NCI-H526 treated with DMSO at 0.1 percent for 48 hours (cell line): ENCODE results near the gene ATRN.
"Not testable (repeated sequence)": the region's sequence is repeated elsewhere in the genome, so short reads cannot be mapped to it uniquely, and the experiment has no call there.

ENCODE experiments used
- DNase-seq: peaks from one replicate; lab custom pipeline; 2025; lab: John Stamatoyannopoulos, UW

ATRN gene

DNA sequence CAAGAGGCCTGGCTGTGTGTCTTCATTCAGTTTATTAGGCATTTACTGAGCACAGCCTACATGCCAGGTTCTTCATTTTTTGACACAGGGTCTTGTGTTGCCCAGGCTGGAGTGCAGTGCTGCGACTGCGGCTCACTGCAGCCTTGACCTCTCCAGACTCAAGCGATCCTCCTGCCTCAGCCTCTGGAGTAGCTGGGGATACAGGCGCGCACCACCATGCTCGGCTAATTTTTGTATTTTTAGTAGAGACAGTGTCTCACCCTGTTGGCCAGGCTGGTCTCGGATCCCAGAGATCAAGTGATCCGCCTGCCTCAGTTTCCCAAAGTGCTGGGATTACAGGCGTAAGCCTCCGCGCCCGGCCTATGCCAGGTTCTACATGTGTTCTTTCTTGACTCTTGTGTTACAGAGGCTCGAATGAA, 601 bp upstream of the ATRN start:
- no peak for DNase-seq

- no peak for DNase-seq
Measured at GRCh38 chr20:3471397-3472021, 691 bp downstream of the ATRN start.

GRCh38 chr20:3472105-3472504, 1.3 kb downstream of the ATRN start:
- no peak for DNase-seq

- DNase-seq = no peak
Measured at GRCh38 chr20:3473324-3473723, 2.5 kb downstream of the ATRN start.

GRCh38 chr20:3473944-3474343, 3.1 kb downstream of the ATRN start:
- no peak for DNase-seq

- DNase-seq = not testable (repeated sequence)
Measured at GRCh38 chr20:3477003-3477860, 6.4 kb downstream of the ATRN start.

DNA sequence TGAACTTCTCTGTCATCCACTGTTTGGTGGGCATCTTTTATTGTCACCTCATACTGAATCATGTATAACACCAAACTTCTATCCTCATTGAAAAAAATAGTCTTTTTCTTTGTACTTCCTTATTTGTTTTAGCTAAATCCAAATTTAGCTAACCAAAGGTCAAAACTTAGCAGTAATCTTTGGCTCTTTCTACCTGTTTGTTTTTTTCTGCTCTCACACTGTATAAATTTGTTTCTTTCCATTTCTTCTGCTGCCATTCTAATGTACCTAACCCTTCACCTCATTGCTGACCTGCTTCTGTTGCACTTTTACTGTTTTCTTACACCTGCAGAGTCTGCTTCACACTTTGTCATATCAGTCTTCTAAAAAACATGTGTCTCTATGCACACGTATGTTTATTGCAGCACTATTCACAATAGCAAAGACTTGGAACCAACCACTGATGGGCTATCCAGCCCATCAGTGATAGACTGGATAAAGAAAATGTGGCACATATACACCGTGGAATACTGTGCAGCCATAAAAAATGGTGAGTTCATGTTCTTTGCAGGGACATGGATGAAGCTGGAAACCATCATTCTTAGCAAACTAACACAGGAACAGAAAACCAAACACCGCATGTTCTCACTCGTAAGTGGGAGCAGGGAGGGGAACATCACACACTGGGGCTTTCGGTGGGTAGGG, 7.2 kb downstream of the ATRN start:
- DNase-seq = no peak

DNA sequence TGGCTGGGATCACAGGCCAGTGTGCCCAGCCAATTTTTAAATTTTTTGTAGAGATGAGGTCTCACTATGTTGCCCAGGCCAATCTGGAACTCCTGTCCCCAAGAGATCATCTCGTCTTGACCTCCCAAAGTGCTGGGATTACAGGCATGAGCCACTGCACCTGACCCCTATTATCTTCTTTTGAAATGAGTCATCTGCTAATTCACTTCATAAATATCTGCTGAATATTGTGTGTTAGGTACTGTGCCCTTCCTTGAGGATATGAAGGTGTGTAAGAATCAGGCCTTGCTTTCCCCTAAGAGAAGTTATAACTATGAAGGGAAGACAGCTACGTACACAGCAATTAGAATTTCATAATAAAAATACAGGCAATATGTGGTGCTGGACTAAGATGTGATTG, 8.2 kb downstream of the ATRN start:
- no peak for DNase-seq

- no peak for DNase-seq
Measured at GRCh38 chr20:3479759-3480615, 9.2 kb downstream of the ATRN start.

DNA sequence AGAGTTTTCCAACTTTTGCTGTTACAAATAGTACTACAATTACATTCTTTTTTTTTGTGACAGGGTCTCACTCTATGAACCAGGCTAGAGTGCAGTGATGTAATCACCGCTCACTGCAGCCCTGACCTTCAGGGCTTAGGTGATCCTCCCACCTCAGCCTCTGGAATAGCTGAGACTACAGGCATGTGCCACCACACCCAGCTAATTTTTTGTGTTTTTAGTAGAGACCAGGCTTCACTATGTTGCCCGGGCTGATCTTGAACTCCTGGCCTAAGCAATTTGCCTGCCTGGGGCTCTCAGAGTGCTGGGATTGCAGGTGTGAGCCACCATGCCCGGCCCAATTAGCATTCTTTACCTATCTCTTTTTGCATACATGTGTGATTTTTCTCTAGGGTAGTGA, 12.5 kb downstream of the ATRN start:
- no peak for DNase-seq

GRCh38 chr20:3483784-3484183, 13.0 kb downstream of the ATRN start:
- no peak for DNase-seq

- no peak for DNase-seq
Measured at GRCh38 chr20:3485913-3486312, 15.1 kb downstream of the ATRN start.

DNA sequence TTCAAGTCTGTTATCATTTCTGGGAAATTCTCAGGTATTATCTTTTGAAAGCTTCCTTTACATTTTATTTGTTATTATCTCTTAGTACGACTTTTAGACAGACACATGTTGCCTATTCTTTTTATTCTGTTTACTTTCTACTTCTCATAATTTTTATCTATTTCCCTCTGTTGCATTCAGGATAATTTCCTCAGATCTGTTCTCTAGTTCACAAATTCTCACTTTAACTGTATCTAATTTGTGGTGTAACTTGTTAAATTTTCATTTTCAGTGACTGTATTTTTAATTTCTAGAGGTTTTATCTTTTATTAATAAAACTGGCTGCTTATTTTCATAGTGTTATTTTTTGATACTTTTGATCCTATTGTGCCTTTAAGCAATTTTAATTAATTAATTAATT, 16.0 kb downstream of the ATRN start:
- DNase-seq = no peak

GRCh38 chr20:3492669-3493068, 21.9 kb downstream of the ATRN start:
- DNase-seq = no peak

DNA sequence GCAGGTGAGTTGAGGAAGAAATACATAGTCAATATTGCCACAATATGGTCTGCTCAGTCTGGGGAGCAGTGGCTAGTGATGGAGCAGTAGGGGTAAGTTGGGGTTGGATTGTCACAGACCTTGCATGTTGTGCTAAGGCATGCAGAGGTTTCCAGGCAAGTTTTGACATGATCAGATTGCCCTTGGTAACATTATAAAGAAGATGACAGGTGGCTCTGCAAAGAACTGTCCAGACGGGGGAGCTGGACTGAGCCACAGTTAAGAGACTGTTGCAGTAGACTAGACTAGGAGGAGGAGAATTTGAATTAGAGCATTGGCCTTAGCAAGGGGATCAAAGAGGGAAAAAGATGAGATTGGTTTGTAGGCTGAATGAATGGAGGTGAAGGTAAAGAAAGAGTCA, 23.4 kb downstream of the ATRN start:
- no peak for DNase-seq

DNA sequence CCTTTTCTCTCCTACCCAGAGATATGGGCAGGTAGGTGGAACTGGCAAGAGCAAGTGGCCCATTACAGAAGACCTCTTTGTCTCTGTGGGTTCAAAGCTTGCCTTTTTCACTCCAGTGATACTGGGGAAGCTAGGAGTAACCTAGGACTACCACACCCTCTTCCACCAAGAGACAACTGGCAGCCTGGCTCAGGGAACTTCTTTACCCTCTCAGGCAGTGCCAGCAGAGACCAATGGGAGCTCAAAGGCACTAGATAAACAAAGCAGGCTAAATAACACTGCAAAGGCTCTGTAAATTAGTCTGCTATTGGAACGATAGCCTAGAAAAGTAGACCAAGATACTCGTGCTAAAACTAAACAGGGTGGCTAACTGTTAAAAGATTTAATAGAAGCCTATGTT, 32.1 kb downstream of the ATRN start:
- DNase-seq = no peak

DNA sequence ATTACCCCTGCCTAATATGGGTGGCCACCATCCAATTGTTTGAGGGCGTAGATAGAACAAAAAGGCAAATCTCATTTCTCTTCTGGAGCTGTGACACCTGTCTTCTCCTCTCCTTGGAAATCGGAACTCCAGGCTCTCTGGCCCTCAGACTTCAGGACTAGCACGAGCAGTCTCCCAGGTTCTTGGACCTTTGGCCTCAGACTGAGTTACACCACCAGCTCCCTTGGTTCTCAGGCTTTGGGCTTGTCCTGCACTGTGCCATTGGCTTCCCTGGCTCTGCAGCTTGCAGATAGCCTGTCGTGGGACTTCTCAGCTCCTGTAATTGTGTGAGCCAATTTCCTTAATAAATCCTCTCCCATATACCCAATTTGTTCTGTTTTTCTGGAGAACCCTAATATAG, 34.3 kb downstream of the ATRN start:
- DNase-seq = no peak

DNA sequence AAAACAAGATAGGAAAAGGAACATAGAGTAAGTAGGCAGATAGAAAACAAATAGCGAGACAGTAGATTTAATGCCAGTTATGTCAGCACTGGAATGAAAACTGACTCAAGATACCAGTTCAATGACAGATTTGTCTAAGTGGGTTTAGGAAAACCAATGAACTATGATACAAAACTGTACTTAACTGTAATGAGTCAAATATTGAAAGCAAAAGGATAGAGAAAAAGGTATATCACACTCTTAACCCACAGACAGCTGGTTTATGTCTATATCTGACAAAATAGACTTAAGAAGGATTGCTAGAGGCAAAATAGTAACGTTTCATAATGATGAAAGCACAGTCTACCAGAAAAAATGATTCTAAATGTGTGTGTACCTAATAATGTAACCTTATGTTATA, 38.2 kb downstream of the ATRN start:
- no peak for DNase-seq

- no peak for DNase-seq
Measured at GRCh38 chr20:3510110-3510509, 39.3 kb downstream of the ATRN start.

- DNase-seq = not testable (repeated sequence)
Measured at GRCh38 chr20:3512239-3512638, 41.4 kb downstream of the ATRN start.

GRCh38 chr20:3514012-3514642, 43.3 kb downstream of the ATRN start:
- no peak for DNase-seq
